ENCODE measurements around the gene TBC1D4.
A peak's percentile ranks its signal among the peaks of the same experiment; 100 is the strongest.

The TBC1D4 gene

GRCh38 chr13:75384879-75385707, 96.9 kb downstream of the TBC1D4 start:
- DNase-seq (ENCODE audit: low spot score): no peak

DNA sequence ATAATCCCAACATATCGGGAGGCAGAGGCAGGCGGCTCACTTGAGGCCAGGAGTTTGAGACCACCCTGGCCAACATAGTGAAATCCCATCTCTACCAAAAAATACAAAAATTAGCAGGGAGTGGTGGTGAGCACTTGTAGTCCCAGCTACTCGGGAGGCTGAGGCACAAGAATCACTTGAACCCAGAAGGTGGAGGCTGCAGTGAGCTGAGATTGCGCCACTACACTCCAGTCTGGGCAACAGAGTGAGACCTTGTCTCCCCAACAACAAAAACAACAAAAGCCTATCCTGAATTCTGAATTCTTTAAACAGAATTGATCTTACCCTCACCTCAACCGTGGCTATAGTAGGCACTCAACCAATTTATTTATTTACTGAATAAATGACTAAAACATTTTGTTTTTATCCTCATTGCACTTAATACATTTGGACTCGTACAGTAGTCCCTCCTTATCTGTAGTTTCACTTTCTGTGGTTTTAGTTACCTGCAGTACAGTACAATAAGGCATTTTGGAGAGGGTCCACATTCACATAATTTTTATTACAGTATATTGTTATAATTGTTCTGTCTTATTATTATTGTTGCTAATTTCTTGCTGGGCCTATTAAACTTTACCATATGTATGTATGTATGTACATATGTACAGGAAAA, 98.8 kb downstream of the TBC1D4 start:
- DNase-seq (ENCODE audit: low spot score): no peak

DNA sequence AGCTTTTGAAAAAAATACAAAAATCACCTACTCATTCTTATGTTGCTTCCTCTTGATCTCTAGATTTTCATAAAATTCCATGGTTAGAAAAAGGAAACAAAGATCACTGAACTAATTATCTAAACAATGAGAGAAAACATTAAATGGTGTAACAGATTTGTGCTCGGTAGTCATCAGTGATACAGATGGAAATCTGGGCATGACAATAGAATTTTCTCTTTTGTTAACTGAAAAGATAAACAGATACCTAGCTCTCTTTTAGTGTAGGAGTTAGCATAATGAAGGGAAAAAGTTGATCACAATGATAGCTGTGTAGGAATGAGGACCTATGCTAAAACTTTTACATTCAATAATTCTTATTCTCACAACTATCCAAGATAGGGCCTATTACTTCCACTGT, 103.7 kb downstream of the TBC1D4 start:
- no peak for DNase-seq (ENCODE audit: low spot score)

GRCh38 chr13:75376792-75377402, 105.1 kb downstream of the TBC1D4 start:
- DNase-seq (ENCODE audit: low spot score): no peak

GRCh38 chr13:75375329-75375728, 106.6 kb downstream of the TBC1D4 start:
- DNase-seq (ENCODE audit: low spot score): no peak

DNA sequence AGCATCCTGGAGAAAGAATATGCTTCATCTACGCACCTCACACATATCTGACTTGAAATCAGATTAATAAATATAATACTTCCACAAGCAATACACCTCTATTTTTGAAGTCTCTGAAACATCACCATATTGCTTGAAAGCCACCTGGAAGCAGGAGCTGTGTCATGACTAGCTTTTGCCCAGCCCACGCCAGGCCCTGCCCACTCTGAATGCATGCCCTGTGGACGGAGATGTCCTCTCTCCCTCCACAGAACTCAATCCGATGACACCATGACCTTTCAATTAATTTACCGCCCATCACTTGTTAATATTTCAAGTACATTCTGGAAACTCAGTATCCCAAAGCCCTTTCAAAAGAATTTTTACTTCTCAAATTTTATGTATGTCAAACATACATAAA, 108.0 kb downstream of the TBC1D4 start:
- DNase-seq (ENCODE audit: low spot score): no peak

DNA sequence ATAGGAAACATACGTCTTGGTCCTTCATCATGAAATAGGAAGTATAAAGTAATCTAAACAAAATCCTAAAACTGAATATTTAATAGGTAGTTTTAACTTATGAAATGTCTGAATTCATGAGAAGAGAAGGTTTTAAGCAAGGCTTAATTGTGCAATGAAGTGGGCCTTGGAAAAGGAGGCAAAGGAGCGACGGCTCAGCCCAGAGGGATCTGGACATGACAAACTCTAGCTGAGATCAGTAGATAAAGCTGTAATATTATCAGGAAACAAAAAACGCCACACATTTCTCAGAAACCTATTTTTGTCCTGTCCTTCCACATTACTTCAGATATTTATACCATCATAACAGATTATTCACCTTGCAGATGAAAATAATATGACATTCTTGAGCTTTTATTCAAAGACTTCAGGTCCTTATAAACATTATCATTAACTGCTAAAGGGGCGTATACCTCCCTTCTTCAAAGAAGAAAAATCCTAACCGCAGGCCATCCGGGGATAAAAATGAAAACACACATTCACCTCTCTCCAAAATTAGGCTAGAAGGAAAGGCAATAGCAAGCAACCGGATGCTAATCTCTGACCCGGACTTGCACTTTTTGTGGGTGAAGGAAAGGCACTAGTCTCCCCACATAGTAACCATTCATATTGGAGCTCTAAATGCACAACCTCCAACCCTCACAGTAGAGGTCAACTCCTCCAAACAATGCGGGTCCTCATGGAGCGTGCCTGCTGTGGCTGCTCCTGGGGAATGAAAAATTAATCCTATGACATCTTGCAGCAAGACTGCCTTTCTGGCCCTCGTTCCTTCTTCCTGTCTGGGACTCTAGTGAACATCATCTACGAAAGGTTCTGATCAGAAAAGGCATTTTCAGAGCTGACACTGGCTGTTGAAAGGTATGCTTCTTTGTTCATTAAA, 108.8 kb downstream of the TBC1D4 start:
- DNase-seq (ENCODE audit: low spot score): no peak

GRCh38 chr13:75372517-75372916, 109.5 kb downstream of the TBC1D4 start:
- peak; percentile 32 for DNase-seq (ENCODE audit: low spot score)

DNA sequence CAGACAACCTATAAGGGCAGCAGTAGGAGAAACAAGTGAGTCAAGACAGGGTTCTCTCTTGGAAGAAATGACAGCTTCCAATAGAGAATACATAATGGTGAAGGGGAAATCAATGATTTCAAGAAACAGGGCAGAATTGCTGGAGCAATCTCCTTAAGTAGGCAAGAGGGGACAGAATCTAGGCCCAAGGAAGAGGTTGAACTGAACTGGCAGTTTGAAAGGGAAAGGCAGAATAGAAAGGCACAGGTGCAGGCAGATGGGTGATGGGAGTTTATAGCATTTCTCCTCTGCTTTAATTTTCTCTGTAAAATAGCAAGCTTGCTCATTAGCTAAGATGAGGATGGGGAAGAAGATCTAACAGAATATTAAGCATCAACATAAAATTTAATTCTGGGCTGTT, 110.8 kb downstream of the TBC1D4 start:
- DNase-seq (ENCODE audit: low spot score): no peak

- no peak for DNase-seq (ENCODE audit: low spot score)
Measured at GRCh38 chr13:75370774-75371173, 111.2 kb downstream of the TBC1D4 start.

DNA sequence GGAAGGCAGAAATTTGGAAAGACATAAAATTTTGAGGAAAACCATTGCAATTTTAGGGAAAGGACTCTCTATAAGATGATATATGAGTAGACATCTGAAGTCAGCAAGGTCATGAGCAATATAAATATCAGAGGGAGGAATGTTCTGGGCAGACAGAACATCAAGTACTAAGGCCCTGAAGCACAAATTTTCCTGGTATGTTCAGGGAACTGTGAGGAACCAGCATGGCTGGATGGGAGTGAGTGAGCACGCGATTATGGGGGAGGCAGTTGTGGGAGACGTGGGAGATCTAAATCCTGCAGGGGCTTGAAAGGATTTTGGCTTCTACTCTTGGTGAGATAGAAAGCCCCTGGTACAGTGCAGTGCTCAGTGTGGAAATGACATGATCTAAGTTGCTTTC, 112.0 kb downstream of the TBC1D4 start:
- DNase-seq (ENCODE audit: low spot score): no peak

DNA sequence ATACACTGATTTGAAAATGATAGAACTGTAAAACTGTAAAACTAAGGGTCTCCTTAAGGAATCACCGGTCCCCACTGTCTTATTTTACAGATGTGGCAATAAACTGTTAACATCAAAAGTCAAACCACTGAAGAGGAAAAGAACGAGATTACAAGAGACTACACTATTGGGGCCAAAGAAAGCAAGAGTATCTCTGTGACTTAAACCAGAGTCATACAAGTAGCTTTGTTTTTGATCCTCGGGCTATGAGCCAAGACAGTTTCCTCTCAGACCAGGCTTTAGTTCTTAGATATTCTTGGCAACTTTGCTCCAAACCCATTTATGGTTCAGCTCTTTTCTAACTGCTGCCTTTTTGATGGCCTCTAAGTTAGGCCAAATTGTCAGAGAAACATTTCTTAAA, 113.8 kb downstream of the TBC1D4 start:
- no peak for DNase-seq (ENCODE audit: low spot score)

DNA sequence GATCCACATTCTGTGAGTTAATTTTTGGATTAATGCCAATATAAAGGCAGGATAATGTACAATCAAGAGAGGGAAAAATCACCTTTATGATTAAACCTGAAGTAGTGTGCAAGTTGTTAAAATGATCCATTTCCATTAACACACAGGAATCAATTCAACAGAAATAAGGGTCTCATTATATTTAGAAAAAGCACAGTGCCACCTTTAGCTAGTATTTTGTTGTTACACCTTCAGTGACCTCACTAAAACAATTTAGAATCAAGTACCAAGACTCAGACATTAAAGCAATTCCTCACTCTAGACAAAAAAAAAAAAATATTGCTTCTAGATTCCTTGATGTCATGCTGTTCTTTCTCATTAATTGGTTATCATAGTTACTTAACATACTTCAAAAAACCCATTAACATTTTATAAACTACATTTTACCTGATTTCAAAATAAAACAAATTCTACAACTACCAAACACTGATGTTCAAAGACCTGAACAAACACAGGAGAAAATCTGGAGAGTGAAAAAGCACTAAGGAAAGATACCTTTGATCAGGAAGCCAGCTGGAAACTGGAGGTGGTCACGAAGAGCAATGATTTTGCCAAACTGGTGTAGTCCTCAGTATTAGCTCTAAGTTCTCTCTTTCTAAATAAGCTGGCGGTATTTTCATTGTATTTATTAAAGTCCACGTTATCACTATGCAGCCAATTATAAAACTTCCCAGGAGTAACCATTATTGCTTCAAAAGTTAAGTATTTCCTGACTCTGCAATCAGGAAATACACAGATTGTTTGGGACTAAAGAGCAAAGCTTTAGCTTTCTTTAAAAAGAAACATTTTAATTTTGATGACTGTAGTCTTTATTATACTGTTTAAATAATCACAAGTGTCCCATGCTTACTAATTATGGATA, 115.3 kb downstream of the TBC1D4 start:
- no peak for DNase-seq (ENCODE audit: low spot score)

- peak; percentile 2 for DNase-seq (ENCODE audit: low spot score)
Measured at GRCh38 chr13:75365724-75366173, 116.2 kb downstream of the TBC1D4 start.

GRCh38 chr13:75364131-75364713, 117.7 kb downstream of the TBC1D4 start:
- no peak for DNase-seq (ENCODE audit: low spot score)

GRCh38 chr13:75363371-75363770, 118.6 kb downstream of the TBC1D4 start:
- no peak for DNase-seq (ENCODE audit: low spot score)

- no peak for DNase-seq (ENCODE audit: low spot score)
Measured at GRCh38 chr13:75362026-75362425, 119.9 kb downstream of the TBC1D4 start.

DNA sequence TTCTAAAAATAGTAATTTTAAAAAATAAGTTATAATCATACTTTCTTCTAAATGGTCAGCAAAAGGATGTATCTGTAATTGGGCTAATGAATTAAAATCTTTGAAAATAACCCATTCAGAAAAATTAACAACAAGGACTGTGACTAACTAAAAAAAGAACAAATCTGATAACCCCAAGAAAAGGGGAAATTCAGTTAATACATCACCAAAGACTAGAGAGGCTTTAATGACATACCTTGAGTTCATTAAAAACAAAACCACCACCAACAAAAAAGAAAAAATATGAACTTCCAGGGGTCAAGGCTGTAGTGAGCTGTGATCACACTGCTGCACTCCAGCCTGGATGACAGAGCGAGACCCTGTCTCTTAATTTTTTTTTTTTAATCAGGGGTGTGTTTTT, 121.8 kb downstream of the TBC1D4 start:
- DNase-seq (ENCODE audit: low spot score): no peak

DNA sequence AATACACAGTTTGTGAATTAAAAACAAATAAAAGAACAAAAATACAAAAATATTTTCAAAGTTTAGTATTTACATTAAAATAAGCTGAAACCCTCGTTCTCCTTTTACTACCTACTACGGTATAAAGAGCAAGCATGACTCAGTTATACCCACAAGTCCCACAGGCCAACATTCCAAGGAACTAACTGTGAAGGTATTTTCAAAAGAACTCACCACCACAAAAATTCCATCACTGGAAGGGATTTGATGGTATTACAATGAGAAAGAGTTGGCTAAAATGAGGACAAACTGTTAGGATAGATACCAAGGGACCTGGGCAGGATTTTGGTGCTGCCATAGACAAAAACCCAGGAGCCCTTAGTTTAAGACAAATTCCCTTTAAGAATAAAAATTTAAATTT, 122.7 kb downstream of the TBC1D4 start:
- no peak for DNase-seq (ENCODE audit: low spot score)

DNA sequence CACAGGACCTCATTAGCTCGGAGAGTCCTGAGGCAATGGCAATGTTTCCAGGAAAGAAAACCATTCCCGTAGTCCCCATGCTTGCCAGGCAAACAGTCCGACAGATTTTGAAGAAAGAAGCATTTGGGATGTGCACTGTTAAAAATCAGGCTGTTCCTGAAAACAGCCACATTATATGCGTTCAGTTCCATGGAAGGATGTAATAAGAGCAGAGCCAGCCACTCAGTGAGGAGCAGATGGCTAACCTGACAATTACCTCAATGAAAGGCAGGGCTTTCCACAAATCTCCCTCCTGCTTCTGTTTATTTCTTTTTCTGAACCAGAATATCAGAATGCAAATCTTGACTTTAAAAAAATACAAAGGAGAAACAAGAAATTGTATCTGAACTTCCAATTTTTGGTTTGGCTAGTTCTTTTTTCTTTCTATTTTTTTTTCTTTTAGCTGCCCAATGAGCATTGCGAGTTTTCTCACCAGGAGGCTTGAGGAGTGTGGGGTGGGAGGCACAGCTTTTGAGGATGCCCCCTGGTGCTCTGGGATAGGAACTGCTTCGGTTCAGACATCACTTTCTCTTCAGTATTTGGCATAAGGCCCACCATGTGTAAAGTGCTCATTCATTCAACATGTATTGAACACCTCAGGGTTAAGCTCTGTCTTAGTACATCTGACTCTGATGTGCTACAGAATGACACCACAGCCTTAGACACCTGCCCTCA, 124.2 kb downstream of the TBC1D4 start:
- DNase-seq (ENCODE audit: low spot score): peak; percentile 61
